Liver (tissue), 9 donors: ENCODE results near the gene DAAM1. TPM values are rescaled to one million over a fixed set of nuclear protein-coding genes. Genes with fewer than 3 reads are reported as not detected.

ENCODE experiments used
- DNase-seq: peaks from one replicate; pipeline ENCODE4 v3.0.0-alpha.2; 2017; ENCODE audit warnings: low spot score
- H3K27ac ChIP-seq, 2 donors: one replicate each; pipeline ENCODE4 v1.7.0; 2013; ENCODE audit warnings: inconsistent platforms in 2 of 2, low read length in 2 of 2, control low read depth in 1 of 2, low read depth in 1 of 2, mild to moderate bottlenecking in 1 of 2
- H3K27me3 ChIP-seq, 4 donors: one replicate each; pipeline versions ENCODE4 v1.6.1 to v1.7.0; 2013; ENCODE audit warnings: low read length in 3 of 4, inconsistent platforms in 1 of 4, mild to moderate bottlenecking in 1 of 4, moderate library complexity in 1 of 4; ENCODE audit not compliant: control insufficient read depth in 4 of 4, insufficient read depth in 4 of 4
- H3K36me3 ChIP-seq, 4 donors: one replicate each; pipeline versions ENCODE4 v1.6.1 to v1.7.0; 2013; ENCODE audit warnings: low read length in 3 of 4, mild to moderate bottlenecking in 3 of 4, low read depth in 1 of 4, moderate library complexity in 1 of 4; ENCODE audit not compliant: control insufficient read depth in 4 of 4, insufficient read depth in 3 of 4
- H3K4me1 ChIP-seq, 4 donors: one replicate each; pipeline versions ENCODE4 v1.6.1 to v1.7.0; 2013; ENCODE audit warnings: low read length in 3 of 4, mild to moderate bottlenecking in 3 of 4, moderate library complexity in 1 of 4; ENCODE audit not compliant: control insufficient read depth in 4 of 4, insufficient read depth in 4 of 4
- H3K4me3 ChIP-seq, 3 donors: one replicate each; pipeline versions ENCODE4 v1.6.1 to v1.7.0; 2013; ENCODE audit warnings: low read length in 3 of 3, control low read depth in 1 of 3, low read depth in 1 of 3, mild to moderate bottlenecking in 1 of 3
- H3K9ac ChIP-seq, 2 donors: one replicate each; pipeline ENCODE4 v1.7.0; 2013; ENCODE audit warnings: low read length in 2 of 2, mild to moderate bottlenecking in 2 of 2, moderate library complexity in 2 of 2, control low read depth in 1 of 2, low read depth in 1 of 2
- H3K9me3 ChIP-seq, 4 donors: one replicate each; pipeline versions ENCODE4 v1.6.1 to v1.7.0; 2013; ENCODE audit warnings: low read length in 3 of 4; ENCODE audit not compliant: control insufficient read depth in 4 of 4
- EGR1 ChIP-seq, 2 donors: IDR thresholded peaks; 2 replicates each; pipeline ENCODE4 v1.6.1; 2016 to 2018; ENCODE audit warnings: antibody characterized with exemption in 2 of 2, low read depth in 2 of 2
- FOXA1 ChIP-seq: IDR thresholded peaks from 2 replicates; pipeline ENCODE4 v1.6.1; 2016; ENCODE audit warnings: antibody characterized with exemption
- FOXA2 ChIP-seq: IDR thresholded peaks from 2 replicates; pipeline ENCODE4 v1.6.1; 2016; ENCODE audit warnings: antibody characterized with exemption
- GABPA ChIP-seq, 2 donors: IDR thresholded peaks in 1 of 2; conservative IDR thresholded peaks in 1 of 2; 2 replicates each; pipeline ENCODE4 v1.6.1; 2016; ENCODE audit warnings: antibody characterized with exemption in 2 of 2, mild to moderate bottlenecking in 1 of 2, moderate library complexity in 1 of 2
- HNF4A ChIP-seq, 2 donors: conservative IDR thresholded peaks; 2 replicates each; pipeline ENCODE4 v1.6.1; 2016; ENCODE audit warnings: antibody characterized with exemption in 2 of 2, mild to moderate bottlenecking in 2 of 2
- NR2F2 ChIP-seq: IDR thresholded peaks from 2 replicates; pipeline ENCODE4 v1.6.1; 2016; ENCODE audit warnings: antibody characterized with exemption
- RAD21 ChIP-seq, 2 donors: IDR thresholded peaks; 2 replicates each; pipeline ENCODE4 v1.6.1; 2016; ENCODE audit warnings: antibody characterized with exemption in 2 of 2, mild to moderate bottlenecking in 2 of 2
- WGBS: extraction: QIAGEN DNeasy Blood & Tissue Kit; methylation state at CpG from one replicate; pipeline ENCODE4 v1.1.7; 2013; 5-methylcytosine and 5-hydroxymethylcytosine counted together
- polyA plus RNA-seq, 2 donors: library from polyadenylated mRNA; stranded (reverse) in 1 of 2; unstranded in 1 of 2; fragments of 200-250 nt in 1 of 2; fragments of >200 nt in 1 of 2; fragmentation: Nextera tagmentation in 1 of 2; extraction: Ambion mirVana in 1 of 2; gene quantifications; one replicate each; pipeline versions ENCODE4 v1.2.1 to v1.2.3, GENCODE V29; 2013 to 2015
- total RNA-seq, 2 donors: library from RNA; depleted of rRNA; stranded (reverse); fragments of >200 nt; gene quantifications; one replicate each; pipeline ENCODE4 v1.2.3, GENCODE V29; 2014
- TF ChIP-seq, protein P1 (sequence below): fragments of 150-350 bp; IDR thresholded peaks from 2 replicates; pipeline ENCODE4 v1.5.1; 2017; ENCODE audit warnings: improper control_type of control experiment, low read depth, low read length; ENCODE audit not compliant: missing input control
- TF ChIP-seq, protein P2 (sequence below): IDR thresholded peaks from 2 replicates; pipeline ENCODE4 v1.6.1; 2016; ENCODE audit warnings: antibody characterized with exemption, mild to moderate bottlenecking
- TF ChIP-seq, protein P3 (sequence below): IDR thresholded peaks from 2 replicates; pipeline ENCODE4 v1.6.1; 2016; ENCODE audit warnings: antibody characterized with exemption
- TF ChIP-seq, protein P4 (sequence below): IDR thresholded peaks from 2 replicates; pipeline ENCODE4 v1.6.1; 2016; ENCODE audit warnings: antibody characterized with exemption
- donor health status: healthy.
- donor health status: healthy.
- donor health status: healthy.
- donor health status: healthy.
- donor health status: healthy.

Gene DAAM1
- total and polyA plus RNA-seq, 4 donors, result 9.5 to 28.4 (median 18.5) TPM

DNA sequence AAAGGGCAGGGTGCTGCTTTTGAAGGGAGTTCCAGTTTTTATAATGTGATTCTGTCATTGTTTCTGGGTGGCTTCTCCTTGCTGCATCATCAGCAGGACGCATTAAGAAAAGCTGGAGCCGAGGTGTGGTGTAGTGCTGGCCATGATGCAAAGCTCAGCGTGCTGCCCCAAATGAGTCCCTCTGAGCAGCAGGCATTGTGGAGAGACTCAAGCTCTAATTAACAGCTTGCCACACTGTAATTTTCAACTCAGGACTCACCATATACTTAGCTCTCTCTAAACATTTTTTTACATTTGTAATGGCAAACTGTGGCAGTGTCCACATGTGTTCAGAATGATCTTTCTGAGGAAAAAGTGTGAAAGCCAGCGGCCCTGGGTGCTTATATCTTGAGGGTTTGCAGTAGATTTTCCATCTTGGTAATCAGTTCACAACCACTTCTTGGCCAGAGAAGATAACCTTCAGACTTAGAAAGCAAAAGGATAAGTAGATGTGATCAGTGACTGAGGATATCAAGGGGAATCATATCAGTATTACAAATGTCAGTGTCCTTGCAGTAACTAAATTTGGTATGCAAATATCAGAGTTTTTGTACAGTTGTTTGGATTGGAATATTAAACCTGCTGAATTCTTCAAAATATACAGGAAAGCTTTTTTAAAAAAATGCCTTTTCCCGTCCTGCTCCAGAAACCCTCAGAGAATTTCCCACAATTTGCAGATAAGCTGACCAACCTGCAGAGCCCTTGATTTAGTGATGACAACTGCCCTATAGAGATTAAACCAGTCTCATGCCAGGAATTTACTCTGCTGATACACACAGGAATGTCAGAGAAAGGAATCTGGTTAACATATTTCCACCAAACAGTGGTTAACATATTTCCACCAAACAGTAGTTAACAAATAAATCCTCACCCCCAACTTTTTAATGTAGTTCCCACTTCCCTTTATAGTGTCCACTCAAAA is 63.6 kb downstream of the DAAM1 start:
- 87% methylated on average over 5 of the region's 5 CpGs for WGBS
- no peak overlapping the region for H3K27ac ChIP-seq
- H3K4me1 ChIP-seq, result peaks cover 1 to 21% (median 6%) of the 10 kb centered on the region in 4 donors
- DNase-seq, result no peak
- TF ChIP-seq, protein P1, sequence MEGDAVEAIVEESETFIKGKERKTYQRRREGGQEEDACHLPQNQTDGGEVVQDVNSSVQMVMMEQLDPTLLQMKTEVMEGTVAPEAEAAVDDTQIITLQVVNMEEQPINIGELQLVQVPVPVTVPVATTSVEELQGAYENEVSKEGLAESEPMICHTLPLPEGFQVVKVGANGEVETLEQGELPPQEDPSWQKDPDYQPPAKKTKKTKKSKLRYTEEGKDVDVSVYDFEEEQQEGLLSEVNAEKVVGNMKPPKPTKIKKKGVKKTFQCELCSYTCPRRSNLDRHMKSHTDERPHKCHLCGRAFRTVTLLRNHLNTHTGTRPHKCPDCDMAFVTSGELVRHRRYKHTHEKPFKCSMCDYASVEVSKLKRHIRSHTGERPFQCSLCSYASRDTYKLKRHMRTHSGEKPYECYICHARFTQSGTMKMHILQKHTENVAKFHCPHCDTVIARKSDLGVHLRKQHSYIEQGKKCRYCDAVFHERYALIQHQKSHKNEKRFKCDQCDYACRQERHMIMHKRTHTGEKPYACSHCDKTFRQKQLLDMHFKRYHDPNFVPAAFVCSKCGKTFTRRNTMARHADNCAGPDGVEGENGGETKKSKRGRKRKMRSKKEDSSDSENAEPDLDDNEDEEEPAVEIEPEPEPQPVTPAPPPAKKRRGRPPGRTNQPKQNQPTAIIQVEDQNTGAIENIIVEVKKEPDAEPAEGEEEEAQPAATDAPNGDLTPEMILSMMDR, result no peak
- TF ChIP-seq, protein P2, sequence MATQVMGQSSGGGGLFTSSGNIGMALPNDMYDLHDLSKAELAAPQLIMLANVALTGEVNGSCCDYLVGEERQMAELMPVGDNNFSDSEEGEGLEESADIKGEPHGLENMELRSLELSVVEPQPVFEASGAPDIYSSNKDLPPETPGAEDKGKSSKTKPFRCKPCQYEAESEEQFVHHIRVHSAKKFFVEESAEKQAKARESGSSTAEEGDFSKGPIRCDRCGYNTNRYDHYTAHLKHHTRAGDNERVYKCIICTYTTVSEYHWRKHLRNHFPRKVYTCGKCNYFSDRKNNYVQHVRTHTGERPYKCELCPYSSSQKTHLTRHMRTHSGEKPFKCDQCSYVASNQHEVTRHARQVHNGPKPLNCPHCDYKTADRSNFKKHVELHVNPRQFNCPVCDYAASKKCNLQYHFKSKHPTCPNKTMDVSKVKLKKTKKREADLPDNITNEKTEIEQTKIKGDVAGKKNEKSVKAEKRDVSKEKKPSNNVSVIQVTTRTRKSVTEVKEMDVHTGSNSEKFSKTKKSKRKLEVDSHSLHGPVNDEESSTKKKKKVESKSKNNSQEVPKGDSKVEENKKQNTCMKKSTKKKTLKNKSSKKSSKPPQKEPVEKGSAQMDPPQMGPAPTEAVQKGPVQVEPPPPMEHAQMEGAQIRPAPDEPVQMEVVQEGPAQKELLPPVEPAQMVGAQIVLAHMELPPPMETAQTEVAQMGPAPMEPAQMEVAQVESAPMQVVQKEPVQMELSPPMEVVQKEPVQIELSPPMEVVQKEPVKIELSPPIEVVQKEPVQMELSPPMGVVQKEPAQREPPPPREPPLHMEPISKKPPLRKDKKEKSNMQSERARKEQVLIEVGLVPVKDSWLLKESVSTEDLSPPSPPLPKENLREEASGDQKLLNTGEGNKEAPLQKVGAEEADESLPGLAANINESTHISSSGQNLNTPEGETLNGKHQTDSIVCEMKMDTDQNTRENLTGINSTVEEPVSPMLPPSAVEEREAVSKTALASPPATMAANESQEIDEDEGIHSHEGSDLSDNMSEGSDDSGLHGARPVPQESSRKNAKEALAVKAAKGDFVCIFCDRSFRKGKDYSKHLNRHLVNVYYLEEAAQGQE, result no peak
- TF ChIP-seq RAD21 (IDR thresholded peaks at IDR 0.05) (no peak), FOXA1 (no peak), EGR1 (IDR thresholded peaks at IDR 0.05; ENCODE audit: low read depth in 2 of 2) (no peak)
- TF ChIP-seq, protein P3, sequence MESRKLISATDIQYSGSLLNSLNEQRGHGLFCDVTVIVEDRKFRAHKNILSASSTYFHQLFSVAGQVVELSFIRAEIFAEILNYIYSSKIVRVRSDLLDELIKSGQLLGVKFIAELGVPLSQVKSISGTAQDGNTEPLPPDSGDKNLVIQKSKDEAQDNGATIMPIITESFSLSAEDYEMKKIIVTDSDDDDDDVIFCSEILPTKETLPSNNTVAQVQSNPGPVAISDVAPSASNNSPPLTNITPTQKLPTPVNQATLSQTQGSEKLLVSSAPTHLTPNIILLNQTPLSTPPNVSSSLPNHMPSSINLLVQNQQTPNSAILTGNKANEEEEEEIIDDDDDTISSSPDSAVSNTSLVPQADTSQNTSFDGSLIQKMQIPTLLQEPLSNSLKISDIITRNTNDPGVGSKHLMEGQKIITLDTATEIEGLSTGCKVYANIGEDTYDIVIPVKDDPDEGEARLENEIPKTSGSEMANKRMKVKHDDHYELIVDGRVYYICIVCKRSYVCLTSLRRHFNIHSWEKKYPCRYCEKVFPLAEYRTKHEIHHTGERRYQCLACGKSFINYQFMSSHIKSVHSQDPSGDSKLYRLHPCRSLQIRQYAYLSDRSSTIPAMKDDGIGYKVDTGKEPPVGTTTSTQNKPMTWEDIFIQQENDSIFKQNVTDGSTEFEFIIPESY, result no peak
- no peaks in the 10 kb centered on the region for H3K36me3 ChIP-seq
- H3K27me3 ChIP-seq, result no peaks in the 10 kb centered on the region
- no peak overlapping the region for H3K9ac ChIP-seq
- no peak overlapping the region for H3K4me3 ChIP-seq
- no peaks in the 10 kb centered on the region for H3K9me3 ChIP-seq

DNA sequence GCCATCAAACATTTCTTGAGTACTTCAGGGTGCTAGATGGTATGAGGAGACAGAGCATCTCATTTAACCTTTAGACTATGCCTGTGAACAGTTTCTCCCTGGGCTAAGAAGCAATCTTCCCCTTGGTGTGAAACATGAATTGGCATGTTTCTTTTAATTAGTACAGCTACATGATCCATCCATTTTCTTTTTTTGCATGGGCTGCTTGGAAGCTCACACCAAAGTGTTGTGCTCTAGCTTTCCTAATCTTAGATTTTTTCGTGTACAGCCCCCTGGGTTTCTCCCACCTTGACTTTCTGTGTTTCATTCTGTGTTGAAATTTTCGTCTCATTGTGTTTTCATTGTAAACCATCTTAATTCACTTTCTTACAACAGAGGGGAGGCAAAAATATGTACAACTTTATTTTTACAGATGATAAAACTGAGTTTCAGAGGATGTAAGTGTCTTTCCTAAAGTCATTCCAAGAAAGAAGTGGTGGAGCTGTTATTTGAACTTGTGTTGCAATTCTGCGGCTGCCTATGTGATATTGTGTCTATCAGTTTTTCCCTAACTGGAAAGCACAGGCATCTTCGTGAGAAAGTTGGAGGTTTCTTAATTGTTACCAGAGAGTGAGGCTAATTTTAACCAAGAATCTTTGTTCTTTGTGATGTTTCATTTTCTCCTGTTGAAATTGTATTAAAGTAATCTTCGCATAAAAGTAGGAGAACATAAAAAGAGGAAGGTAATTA is 64.5 kb downstream of the DAAM1 start:
- peaks cover 1 to 20% (median 3%) of the 10 kb centered on the region in 4 donors for H3K4me1 ChIP-seq
- TF ChIP-seq NR2F2, result no peak
- TF ChIP-seq RAD21 (IDR thresholded peaks at IDR 0.05), result no peak
- TF ChIP-seq, protein P4, sequence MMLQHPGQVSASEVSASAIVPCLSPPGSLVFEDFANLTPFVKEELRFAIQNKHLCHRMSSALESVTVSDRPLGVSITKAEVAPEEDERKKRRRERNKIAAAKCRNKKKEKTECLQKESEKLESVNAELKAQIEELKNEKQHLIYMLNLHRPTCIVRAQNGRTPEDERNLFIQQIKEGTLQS, result no peak
- no peak for TF ChIP-seq HNF4A (conservative IDR thresholded peaks at IDR 0.05)
- TF ChIP-seq, protein P3, result no peak
- no peak for TF ChIP-seq FOXA1
- TF ChIP-seq FOXA2, result no peak
- no peak for TF ChIP-seq GABPA (IDR thresholded peaks at IDR 0.05 in 1 of 2, conservative IDR thresholded peaks at IDR 0.05 in 1 of 2)
- TF ChIP-seq, protein P2, result no peak
- no peaks in the 10 kb centered on the region for H3K9me3 ChIP-seq
- H3K27me3 ChIP-seq, result no peaks in the 10 kb centered on the region
- H3K36me3 ChIP-seq, result no peaks in the 10 kb centered on the region
- no peak for DNase-seq
- no peak overlapping the region for H3K9ac ChIP-seq
- WGBS, result 78% methylated on average over 5 of the region's 5 CpGs
- H3K27ac ChIP-seq, result no peak overlapping the region
- H3K4me3 ChIP-seq, result no peak overlapping the region
